Motor neuron (in vitro differentiated cells): Measurements from ENCODE around the gene CDK15. TPM values are rescaled to one million over a fixed set of nuclear protein-coding genes. Genes with fewer than 3 reads are reported as not detected.
"Not testable (repeated sequence)": the region's sequence is repeated elsewhere in the genome, so short reads cannot be mapped to it uniquely, and the experiment has no call there.

Experiments used
- ATAC-seq, 8 experiments: fragments of 200-7000 bp; cut with Tn5 transposase; replicated peaks in 6 of 8; 2 replicates each; pipeline ENCODE4 v1.8.0; 2021; ENCODE audit warnings: mild to moderate bottlenecking in 8 of 8, moderate library complexity in 8 of 8
- H3K27ac ChIP-seq, 2 donors: fragments of 250-450 bp; sonication (Bioruptor Pico); 2 replicates each; pipeline ENCODE4 v1.9.0; 2021; ENCODE audit warnings: antibody characterized with exemption in 2 of 2, mild to moderate bottlenecking in 2 of 2, moderate library complexity in 1 of 2
- H3K4me1 ChIP-seq, 2 donors: fragments of 250-450 bp; sonication (Bioruptor Pico); replicated peaks in 1 of 2; 2 replicates each; pipeline ENCODE4 v1.6.1; 2021; ENCODE audit warnings: antibody characterized with exemption in 2 of 2, mild to moderate bottlenecking in 2 of 2, moderate library complexity in 1 of 2
- H3K4me3 ChIP-seq, 5 donors: fragments of 250-450 bp; sonication (Bioruptor Pico); 2 replicates each; pipeline ENCODE4 v1.9.0; 2021; ENCODE audit warnings: antibody characterized with exemption in 5 of 5, mild to moderate bottlenecking in 5 of 5, moderate library complexity in 4 of 5
- WGBS, 10 experiments: fragments of 450-650 bp; shearing (Covaris generic); methylation state at CpG; one replicate each; pipeline ENCODE4 v1.0.0; 2022; 5-methylcytosine and 5-hydroxymethylcytosine counted together
- in situ Hi-C, 9 experiments: fragments of 400-800 bp; cut with MboI; loops; one replicate each; pipeline ENCODE4 v1.15.0; 2021; ENCODE audit warnings: low sequenced_read_pairs in 9 of 9, low pct_unique_long_range_greater_than_20kb in 2 of 9; ENCODE audit not compliant: unreplicated experiment in 9 of 9
- total RNA-seq, 8 experiments: library from RNA; unstranded; fragments of 300-600 nt; gene quantifications; 2 replicates each; pipeline versions ENCODE4 v1.2.3 to v1.2.4, GENCODE V29; 2022

CDK15 gene
- total RNA-seq, 8 experiments from 2014 or later, result 0.05 to 2.3 (median 0.24) TPM

DNA sequence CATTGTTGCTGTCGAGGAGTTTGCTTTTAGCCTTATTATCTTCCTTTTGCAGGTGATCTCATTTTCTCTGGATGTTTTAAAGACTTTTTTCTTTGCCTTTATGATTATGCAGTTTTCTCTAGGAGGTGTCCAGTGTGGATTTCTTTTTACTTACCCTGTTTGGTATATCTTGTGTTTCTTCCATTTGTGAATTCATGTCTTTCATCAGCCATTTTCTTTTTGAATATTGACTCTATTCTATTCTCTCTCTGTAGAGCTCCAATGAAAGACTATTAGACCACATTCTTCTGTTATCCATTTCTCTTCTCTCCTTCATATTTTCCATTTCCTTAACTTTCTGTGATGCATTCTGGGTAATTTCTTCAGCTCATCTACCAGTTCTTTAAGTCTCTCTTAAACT lies 34.4 kb downstream of the CDK15 start:
- Histone ChIP-seq H3K4me1 (no peaks in the 10 kb centered on the region), H3K27ac (no peak overlapping the region), H3K4me3 (no peak overlapping the region)
- no peak for ATAC-seq
- in situ Hi-C loops, result no loop called here
- WGBS, 10 experiments, result 50 to 100% (median 80%) methylated on average over 1 of the region's 1 CpG; no CpG with 5 or more reads in 1 of the 10 experiments

DNA sequence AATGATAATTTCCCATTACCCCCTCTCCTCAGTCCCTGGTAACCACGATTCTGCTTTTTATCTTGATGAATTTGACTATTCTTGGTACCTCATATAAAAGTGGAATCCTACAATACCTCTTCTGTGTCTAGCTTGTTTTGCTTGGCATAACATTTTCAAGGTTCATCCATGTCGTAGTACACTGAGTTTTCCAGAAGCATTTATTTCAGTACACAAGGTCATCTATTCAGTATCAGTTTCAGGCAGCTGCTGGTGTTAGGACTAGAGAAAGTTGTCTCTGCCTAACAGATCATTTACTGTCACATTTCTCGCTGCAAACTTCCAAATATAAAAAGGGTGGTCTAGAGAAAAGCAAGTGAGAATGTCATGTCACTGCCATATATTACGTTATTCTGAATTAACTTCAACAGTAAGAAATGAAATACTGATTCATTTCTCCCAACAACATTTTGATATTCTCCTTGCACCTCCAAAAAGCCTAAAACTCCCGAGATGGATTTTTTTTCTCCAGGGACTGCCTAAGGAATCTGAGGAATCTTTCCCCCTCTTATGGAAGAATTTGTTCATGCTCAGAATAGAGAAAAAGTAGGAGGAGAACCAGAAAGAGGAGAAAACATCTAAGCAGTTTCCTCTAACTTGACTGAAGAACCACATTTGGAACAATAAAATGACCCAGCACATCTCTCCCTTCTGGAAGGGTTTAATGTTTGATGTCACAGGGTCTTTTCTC lies 36.0 kb downstream of the CDK15 start:
- no peak for ATAC-seq
- Histone ChIP-seq H3K27ac (no peak overlapping the region), H3K4me3 (no peak overlapping the region), H3K4me1 (no peaks in the 10 kb centered on the region)
- in situ Hi-C loops, result no loop called here
- WGBS, 10 experiments, result 10 to 90% (median 79%) methylated on average over 2 to 5 of the region's 5 CpGs; no CpG with 5 or more reads in 1 of the 10 experiments

DNA sequence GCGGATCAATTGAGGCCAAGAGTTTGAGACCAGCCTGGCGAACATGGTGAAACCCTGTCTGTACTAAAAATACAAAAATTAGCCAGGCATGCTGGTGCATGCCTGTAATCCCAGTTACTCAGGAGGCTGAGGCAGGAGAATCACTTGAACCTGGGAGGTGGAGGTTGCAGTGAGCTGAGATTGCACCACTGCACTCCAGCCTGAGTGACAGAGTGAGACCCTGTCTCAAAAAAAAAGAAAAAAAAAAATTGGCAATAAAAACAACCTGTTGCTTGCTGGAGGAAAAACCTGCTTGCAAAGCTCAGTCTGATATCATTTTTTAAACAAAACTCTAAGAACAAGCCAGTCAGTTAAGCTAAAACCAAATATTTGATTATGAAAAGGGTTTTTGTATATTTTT lies 38.6 kb downstream of the CDK15 start:
- H3K27ac ChIP-seq, in situ Hi-C loops, ATAC-seq, H3K4me3 ChIP-seq, H3K4me1 ChIP-seq: not testable (repeated sequence)
- 67 to 100% (median 94%) methylated on average over 1 to 2 of the region's 2 CpGs; no CpG with 5 or more reads in 3 of the 10 experiments for WGBS, 10 experiments

DNA sequence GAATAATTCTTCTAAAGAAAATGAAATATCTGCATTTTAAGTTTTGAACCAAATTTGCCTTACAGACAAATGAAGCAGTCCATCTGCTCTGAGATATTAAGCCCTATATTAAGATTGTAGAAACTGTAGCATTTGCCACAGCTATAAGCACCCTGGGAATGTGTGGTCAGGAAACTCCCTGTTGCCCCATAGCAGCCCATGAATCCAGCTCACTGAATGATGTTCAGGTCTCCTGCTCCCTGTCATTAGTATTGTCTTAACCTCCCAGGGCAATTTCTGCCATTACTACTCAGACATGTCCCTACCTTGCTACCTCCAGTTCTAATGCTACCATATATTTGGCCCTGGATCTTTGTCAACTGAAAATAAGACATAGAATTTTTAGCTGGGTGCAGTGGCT lies 41.1 kb downstream of the CDK15 start:
- peaks cover 0 to 3% of the 10 kb centered on the region in 2 donors for H3K4me1 ChIP-seq
- in situ Hi-C loops, result no loop called here

DNA sequence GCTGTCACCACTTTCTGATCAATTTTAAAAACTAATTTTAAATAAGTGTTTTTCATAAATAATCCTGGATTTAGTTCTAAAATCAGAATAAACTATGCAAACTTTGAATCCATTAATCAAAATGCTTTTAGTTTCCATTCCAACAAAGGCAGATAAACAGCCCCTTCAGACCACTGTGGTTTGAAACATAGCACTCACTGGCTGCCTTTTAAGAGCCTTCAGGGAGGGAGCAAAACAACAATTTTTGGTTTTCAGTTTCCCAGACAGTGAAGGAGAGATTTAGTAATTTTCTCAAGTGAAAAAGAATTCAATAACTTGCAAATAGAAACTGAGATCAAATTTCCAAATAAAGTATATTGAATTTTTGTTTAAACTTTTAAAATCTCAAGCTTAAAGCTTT lies 46.1 kb downstream of the CDK15 start:
- Histone ChIP-seq H3K4me3 (no peak overlapping the region), H3K27ac (no peak overlapping the region), H3K4me1 (peaks cover 0 to 13% of the 10 kb centered on the region in 2 donors)
- ATAC-seq, result no peak
- in situ Hi-C loops, result loop anchor here in 6 of 9 experiments (10.0 to 25.0 kb wide), 4 partner anchors 185 to 335 kb away; partner anchors contain the start of gene FZD7 (in 3 of the 6)

More for the DNA sequence above, 41.1 kb downstream of the CDK15 start:
- no peak for ATAC-seq
- no peak overlapping the region for H3K4me3 ChIP-seq
- no peak overlapping the region for H3K27ac ChIP-seq

DNA sequence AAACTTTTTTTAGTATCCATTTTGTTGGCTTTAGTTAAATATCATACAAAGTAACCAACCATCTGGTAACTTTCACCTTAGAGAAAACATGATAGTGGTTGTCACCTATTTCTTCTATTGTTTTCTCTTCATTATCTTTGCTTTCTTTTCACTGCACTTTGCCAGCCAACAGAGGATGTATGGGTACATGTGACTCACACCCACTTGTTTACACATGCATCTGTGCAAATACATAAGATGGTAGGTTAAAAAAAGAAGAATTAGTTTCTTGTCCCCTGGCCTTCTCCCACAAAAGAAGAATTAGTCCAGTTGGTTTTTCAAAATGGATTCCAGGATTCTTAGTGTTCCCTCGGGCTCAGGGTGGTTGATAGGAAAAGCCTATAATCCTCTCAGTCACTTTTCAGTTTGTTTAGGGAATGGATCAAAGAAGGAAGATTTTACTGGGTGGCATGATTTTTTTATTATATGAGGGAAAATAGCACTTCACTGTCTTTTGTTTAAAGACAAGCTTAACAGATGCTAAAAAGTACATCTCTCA lies 46.6 kb downstream of the CDK15 start:
- ATAC-seq, result peak in 2 of 8 experiments; percentile 39 to 71
- peaks cover 0 to 18% of the 10 kb centered on the region in 2 donors for H3K4me1 ChIP-seq
- no peak overlapping the region for H3K4me3 ChIP-seq
- in situ Hi-C loops, result loop anchor here in 6 of 9 experiments (10.0 to 25.0 kb wide), 4 partner anchors 184 to 334 kb away; partner anchors contain the start of gene FZD7 (in 3 of the 6)
- no peak overlapping the region for H3K27ac ChIP-seq
- 40 to 71% (median 58%) methylated on average over 1 of the region's 1 CpG; no CpG with 5 or more reads in 4 of the 10 experiments for WGBS, 10 experiments

DNA sequence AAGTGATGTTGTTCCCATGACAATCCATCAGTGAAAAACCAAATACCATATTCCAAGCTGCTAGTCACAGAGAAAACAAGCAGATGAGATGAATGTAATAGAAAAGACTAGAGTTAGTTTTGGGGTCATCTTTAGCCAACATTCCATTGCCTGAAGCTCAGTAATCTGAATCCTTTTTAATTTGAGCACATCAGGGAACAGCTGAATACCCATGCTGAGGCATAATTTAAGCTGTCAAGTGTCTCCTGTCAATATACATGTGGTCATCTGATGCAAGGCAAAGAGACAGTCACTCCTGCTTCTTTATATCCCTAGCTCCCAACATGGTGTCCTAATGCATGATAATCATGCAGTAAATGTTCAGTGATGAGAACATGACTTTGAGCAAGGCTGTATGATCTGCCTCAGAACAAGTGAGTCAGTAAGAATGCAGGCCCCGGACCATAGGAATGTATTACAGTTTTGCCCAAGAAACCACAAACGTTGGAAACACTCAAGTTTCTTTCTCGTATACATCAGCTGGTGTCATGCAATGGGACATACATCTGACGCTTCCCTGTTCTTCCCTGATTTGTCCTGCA lies 48.0 kb downstream of the CDK15 start:
- peak in 2 of 8 experiments; percentile 84 to 86 for ATAC-seq
- in situ Hi-C loops, result loop anchor here in 6 of 9 experiments (10.0 to 25.0 kb wide), 4 partner anchors 183 to 333 kb away; partner anchors contain the start of gene FZD7 (in 3 of the 6)
- 7 to 100% (median 53%) methylated on average over 1 to 4 of the region's 4 CpGs; no CpG with 5 or more reads in 4 of the 10 experiments for WGBS, 10 experiments
- H3K4me1 ChIP-seq, result peaks cover 6 to 26% of the 10 kb centered on the region in 2 donors
- no peak overlapping the region for H3K4me3 ChIP-seq
- no peak overlapping the region for H3K27ac ChIP-seq

DNA sequence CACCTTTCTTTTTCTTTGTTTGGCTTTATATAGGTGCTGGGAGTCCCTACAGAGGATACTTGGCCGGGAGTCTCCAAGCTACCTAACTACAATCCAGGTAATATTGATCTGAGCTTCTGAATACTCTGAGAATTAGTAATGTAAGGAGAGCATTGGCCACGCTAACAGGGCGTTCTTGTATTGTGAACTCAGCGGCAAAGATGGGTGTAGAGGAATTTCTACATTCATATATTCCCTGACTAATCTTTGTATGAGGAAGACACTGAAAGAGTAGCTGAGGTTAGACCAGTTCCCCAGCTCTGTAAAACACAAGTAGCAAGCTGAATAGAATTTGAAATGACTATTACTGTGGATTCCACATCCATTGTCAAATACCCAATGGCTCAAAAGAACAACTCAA lies 48.5 kb downstream of the CDK15 start:
- WGBS, 10 experiments, result 43 to 100% (median 88%) methylated on average over 1 to 3 of the region's 4 CpGs; no CpG with 5 or more reads in 3 of the 10 experiments
- H3K4me1 ChIP-seq, result peaks cover 11 to 31% of the 10 kb centered on the region in 2 donors
- peak in 1 of 8 experiments; percentile 54 for ATAC-seq
- no peak overlapping the region for H3K4me3 ChIP-seq
- H3K27ac ChIP-seq, result no peak overlapping the region
- in situ Hi-C loops, result loop anchor here in 6 of 9 experiments (10.0 to 25.0 kb wide), 4 partner anchors 182 to 332 kb away; partner anchors contain the start of gene FZD7 (in 3 of the 6)

DNA sequence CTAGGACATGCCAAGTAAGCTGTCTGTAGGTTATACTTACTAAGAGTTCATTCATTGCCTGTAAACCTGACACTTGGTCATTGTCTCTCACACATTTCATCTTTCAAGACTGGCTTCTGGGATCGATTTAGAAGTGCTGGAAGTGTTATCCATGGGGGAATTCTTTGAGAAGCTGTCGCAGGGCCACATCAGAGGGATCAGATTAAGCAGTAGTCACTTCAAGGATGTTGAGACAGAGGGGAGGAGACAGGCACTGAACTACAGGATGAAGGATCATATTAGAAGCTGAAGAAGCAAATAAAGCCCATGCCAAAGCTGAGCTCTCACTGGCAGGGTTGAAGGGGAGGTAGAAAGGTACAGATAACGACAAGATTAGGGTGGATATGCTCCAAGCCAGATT lies 49.0 kb downstream of the CDK15 start:
- WGBS, 10 experiments, result 20 to 93% (median 66%) methylated on average over 1 to 3 of the region's 3 CpGs
- H3K4me1 ChIP-seq, result peaks cover 16 to 36% of the 10 kb centered on the region in 2 donors
- in situ Hi-C loops, result loop anchor here in 6 of 9 experiments (10.0 to 25.0 kb wide), 4 partner anchors 182 to 332 kb away; partner anchors contain the start of gene FZD7 (in 3 of the 6)
- H3K4me3 ChIP-seq, result no peak overlapping the region
- H3K27ac ChIP-seq, result no peak overlapping the region
- no peak for ATAC-seq

DNA sequence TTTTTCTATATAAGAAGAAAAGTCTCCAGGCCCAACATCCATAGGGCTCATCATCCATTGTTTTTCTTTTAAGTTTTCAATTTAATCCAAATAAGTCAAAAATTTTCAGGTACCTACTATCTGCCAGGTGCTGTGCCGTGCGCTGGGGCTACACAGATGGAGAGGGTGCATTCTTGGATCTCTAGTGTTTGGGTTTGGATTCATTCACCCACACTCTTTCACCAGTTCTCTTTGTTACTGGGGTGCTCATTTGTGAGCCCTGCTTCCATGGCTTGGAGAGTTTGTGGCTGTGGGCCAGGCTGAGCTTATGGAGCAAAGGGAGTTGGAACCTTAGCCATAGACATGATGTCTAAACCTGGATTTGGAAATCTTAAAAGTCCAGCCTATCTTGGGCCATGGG lies 51.0 kb downstream of the CDK15 start:
- Histone ChIP-seq H3K4me1 (peaks cover 17 to 41% of the 10 kb centered on the region in 2 donors), H3K4me3 (no peak overlapping the region), H3K27ac (no peak overlapping the region)
- in situ Hi-C loops, result loop anchor here in 6 of 9 experiments (10.0 to 25.0 kb wide), 4 partner anchors 180 to 330 kb away; partner anchors contain the start of gene FZD7 (in 3 of the 6)
- no peak for ATAC-seq
- 80 to 100% (median 95%) methylated on average over 1 to 2 of the region's 2 CpGs; no CpG with 5 or more reads in 7 of the 10 experiments for WGBS, 10 experiments

DNA sequence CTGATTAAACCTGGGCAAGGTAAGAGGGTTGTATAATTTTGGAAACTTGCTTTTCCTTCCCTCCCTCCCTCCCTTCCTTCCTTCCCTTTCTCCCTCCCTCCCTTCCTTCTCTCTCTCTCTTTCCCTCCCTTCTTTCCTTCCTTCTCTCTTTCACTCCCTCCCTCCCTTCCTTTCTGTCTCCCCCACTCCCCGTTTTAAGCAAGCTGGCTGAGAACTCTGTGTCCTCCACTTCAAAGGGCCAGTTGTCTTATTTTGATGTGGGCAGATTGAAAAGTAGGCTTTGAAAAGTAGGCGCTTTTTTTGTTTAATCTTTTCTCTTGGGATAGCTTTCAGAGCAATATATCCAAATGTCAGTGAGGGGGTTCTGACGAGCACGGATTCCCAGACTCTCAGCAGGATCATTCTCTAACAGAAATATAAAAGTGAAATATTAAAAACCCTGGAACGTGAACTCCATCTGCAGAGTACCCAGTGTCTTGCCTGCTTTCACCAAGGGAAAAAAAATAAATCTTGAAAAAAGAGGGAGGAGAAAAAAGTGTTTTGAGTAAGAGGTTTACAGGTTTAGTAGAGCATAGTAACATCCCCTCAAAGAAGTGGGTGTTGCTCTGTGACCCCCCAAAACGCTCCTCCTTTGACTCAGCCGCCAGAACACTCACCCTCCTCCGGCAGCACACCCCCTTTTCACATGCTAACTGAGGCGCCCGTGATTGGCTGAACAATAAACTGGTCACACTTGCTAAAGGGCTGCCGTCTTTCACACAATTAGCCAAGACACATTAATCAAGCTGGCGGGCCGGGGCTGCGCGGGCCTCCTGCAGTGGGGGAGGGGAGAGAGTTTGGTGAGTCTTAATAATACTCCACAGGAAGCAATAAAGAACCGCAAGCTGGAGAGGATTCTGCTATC lies 52.2 kb downstream of the CDK15 start:
- peak overlapping the region in 1 of 2 donors; percentile 18 for H3K27ac ChIP-seq
- peak in 6 of 8 experiments; percentile 46 to 93 (median 90) for ATAC-seq
- H3K4me3 ChIP-seq, result peak overlapping the region; percentile 3 to 23 (median 15)
- in situ Hi-C loops, result loop anchor here in 6 of 9 experiments (10.0 to 25.0 kb wide), 4 partner anchors 179 to 329 kb away; partner anchors contain the start of gene FZD7 (in 3 of the 6)
- WGBS, 10 experiments, result 0 to 17% (median 7%) methylated on average over 1 to 7 of the region's 16 CpGs; no CpG with 5 or more reads in 1 of the 10 experiments
- H3K4me1 ChIP-seq, result peaks cover 17 to 32% of the 10 kb centered on the region in 2 donors

DNA sequence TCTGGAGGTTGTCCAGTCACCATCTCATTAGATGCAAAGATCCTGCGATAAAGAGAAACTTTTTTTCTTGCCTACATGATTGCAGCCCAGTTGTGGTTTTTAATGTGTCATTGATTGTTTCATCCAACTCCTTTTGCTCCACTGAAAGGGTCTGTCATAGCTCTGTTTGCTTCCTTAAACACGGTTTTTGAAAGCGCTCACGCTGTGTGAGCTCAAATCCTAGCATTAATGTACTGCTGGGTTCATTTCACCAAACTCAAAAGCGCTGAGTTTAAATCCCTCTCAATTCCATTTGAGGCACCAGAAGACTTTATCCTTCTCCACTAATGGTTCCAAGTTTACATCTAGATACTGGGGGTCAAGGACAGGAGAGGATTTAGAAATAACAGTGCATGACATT lies 53.6 kb downstream of the CDK15 start:
- Histone ChIP-seq H3K4me3 (no peak overlapping the region), H3K4me1 (peaks cover 17 to 32% of the 10 kb centered on the region in 2 donors), H3K27ac (no peak overlapping the region)
- 53 to 81% (median 69%) methylated on average over 2 to 5 of the region's 5 CpGs; no CpG with 5 or more reads in 1 of the 10 experiments for WGBS, 10 experiments
- no peak for ATAC-seq
- in situ Hi-C loops, result loop anchor here in 6 of 9 experiments (10.0 to 25.0 kb wide), 4 partner anchors 177 to 327 kb away; partner anchors contain the start of gene FZD7 (in 3 of the 6)
